ENCODE data around the gene SAFB2.
A peak's percentile ranks its signal among the peaks of the same experiment; 100 is the strongest.

SAFB2 gene

DNA sequence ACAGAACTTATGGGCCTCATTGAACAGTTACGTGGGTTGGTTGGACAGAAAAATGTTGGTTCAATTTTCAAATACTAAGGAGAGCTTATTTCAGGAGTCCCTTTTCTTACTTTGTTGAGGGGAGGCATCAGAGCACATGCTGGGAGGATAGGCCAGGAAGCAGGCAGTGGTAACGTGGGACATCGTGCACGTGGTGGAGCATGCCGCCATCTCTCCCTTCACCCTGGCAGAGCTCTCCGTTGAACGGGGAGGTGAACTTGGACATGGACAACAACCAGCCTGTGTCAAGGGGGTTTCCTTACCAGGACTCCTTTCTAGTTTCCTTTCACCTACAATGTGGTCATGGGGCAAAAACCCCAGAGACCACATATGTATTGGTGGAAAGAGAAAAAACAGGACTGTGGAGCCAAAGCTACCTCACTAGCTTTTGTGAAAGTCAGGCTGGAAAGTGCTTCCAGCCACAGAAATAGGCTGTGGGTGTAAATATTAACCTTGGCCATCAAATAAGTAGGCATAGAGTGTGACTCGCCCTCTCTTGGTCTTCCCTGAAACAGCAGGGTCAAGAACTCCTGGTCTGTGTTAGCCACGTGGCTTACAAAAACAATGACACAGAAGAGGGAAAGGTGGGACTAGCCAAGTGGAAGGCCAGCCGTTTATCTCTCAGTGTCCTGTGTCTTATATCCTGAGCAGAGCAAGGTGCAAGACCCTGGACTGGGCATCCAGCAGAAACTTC is 43.4 kb upstream of the SAFB2 start:
- ChIA-PET POLR2A (ENCODE audit: low non-redundant PET) (no interaction called here), CTCF (interaction anchor here (0.6 to 1.3 kb wide), 3 partner anchors 14 to 739 kb away, joined by 3 to 5 read pairs (median 4); no protein-coding TSS in a partner anchor)
- peak overlapping the region; percentile 12; the same call in 1 of the 2 replicates for H3K27ac ChIP-seq
- TF ChIP-seq, protein P1, sequence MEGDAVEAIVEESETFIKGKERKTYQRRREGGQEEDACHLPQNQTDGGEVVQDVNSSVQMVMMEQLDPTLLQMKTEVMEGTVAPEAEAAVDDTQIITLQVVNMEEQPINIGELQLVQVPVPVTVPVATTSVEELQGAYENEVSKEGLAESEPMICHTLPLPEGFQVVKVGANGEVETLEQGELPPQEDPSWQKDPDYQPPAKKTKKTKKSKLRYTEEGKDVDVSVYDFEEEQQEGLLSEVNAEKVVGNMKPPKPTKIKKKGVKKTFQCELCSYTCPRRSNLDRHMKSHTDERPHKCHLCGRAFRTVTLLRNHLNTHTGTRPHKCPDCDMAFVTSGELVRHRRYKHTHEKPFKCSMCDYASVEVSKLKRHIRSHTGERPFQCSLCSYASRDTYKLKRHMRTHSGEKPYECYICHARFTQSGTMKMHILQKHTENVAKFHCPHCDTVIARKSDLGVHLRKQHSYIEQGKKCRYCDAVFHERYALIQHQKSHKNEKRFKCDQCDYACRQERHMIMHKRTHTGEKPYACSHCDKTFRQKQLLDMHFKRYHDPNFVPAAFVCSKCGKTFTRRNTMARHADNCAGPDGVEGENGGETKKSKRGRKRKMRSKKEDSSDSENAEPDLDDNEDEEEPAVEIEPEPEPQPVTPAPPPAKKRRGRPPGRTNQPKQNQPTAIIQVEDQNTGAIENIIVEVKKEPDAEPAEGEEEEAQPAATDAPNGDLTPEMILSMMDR (conservative IDR thresholded peaks at IDR 0.05; ENCODE audit: low read depth): no peak
- DNase-seq (ENCODE audit: low spot score): no peak

DNA sequence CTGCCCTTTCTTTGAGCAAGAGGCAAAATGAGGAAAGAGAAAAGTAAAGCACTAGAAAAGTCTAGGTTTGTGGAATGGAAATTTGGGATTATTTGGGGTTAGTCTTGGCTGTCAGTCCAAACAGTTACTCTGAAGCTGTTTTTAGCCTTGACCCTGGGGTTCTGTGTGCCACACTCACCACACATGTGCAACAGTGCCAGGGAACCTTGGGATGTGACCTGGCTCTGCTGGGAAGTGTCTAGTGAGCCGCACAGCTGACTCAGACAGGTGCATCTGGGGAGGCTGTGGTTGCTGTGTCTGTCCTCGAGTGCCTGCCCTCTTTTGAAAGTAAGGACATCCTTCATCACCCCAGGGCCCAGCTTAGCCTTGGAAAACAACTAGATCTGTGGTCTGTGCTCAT is 41.9 kb upstream of the SAFB2 start:
- DNase-seq (ENCODE audit: low spot score): no peak
- no peak overlapping the region for H3K27ac ChIP-seq
- TF ChIP-seq, protein P1 (conservative IDR thresholded peaks at IDR 0.05; ENCODE audit: low read depth): no peak
- ChIA-PET CTCF (no interaction called here), POLR2A (ENCODE audit: low non-redundant PET) (no interaction called here)

DNA sequence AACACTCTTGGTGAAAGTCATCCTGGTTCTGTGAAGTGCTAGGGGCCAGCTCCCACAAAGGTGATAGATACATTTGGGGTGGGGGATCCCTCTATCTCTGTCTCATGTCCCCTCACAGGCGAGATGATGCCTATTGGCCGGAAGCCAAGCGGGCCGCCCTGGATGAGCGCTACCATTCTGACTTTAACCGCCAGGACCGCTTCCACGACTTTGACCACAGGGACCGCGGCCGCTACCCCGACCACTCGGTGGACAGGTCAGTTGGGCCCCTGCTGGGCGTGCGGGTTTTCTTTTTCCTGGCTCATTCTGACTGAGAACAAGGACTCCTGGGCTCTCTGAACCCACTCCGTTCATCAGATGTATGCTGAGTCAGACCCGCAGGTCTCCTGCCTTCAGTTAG is 41.3 kb upstream of the SAFB2 start:
- H3K27ac ChIP-seq: no peak overlapping the region
- POLR2A ChIA-PET (ENCODE audit: low non-redundant PET): no interaction called here
- CTCF ChIA-PET: no interaction called here
- TF ChIP-seq, protein P1 (conservative IDR thresholded peaks at IDR 0.05; ENCODE audit: low read depth): no peak
- DNase-seq (ENCODE audit: low spot score): no peak

DNA sequence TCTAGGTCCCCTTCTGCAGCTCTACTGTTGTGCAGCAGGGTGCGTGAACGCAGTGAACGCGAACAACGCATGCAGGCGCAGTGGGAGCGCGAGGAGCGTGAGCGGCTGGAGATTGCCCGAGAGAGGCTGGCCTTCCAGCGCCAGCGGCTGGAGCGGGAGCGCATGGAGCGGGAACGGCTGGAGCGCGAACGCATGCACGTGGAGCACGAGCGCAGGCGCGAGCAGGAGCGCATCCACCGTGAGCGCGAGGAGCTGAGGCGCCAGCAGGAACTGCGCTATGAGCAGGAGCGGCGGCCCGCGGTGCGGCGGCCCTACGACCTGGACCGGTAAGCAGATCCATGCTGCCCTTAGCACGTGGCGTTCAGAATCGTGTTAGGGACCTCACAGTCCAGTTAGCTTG is 38.9 kb upstream of the SAFB2 start:
- TF ChIP-seq, protein P1 (conservative IDR thresholded peaks at IDR 0.05; ENCODE audit: low read depth): no peak
- no peak overlapping the region for H3K27ac ChIP-seq
- no peak for DNase-seq (ENCODE audit: low spot score)
- ChIA-PET POLR2A (ENCODE audit: low non-redundant PET) (interaction anchor here (0.6 kb wide), 1 partner anchor 27 kb away, joined by 3 read pairs; no protein-coding TSS in a partner anchor), CTCF (interaction anchor here (0.8 kb wide), 1 partner anchor 25 kb away, joined by 3 read pairs; no protein-coding TSS in a partner anchor)

- no peak for DNase-seq (ENCODE audit: low spot score)
- ChIA-PET POLR2A (ENCODE audit: low non-redundant PET) (no interaction called here), CTCF (no interaction called here)
- no peak overlapping the region; the same call in 1 of the 2 replicates for H3K27ac ChIP-seq
- TF ChIP-seq, protein P1 (conservative IDR thresholded peaks at IDR 0.05; ENCODE audit: low read depth): no peak
These were observed 32.8 kb upstream of the SAFB2 start for GRCh38 chr19:5655412-5655811.

DNA sequence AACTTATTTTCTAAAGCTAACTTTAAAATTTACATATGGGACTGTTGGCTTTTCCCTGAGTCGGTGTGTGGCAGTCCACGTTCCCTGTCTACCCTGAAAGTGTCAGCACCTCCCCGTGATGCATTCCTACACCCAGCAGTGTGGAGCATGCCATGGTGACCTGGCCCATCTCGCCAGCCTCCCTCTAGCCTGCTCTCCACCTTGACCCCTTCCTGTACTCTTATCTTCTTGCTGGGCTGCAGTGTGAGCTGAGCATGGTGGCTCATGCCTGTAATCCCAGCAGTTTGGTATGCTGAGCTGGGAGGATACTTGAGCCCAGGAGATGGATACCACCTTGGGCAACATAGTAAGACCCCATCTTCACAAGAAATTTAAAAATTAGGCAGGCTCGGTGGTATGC is 32.4 kb upstream of the SAFB2 start:
- TF ChIP-seq, protein P1 (conservative IDR thresholded peaks at IDR 0.05; ENCODE audit: low read depth): no peak
- DNase-seq (ENCODE audit: low spot score): no peak
- ChIA-PET POLR2A (ENCODE audit: low non-redundant PET) (no interaction called here), CTCF (interaction anchor here (0.6 kb wide), 1 partner anchor 36 kb away, joined by 4 read pairs; no protein-coding TSS in a partner anchor)
- peak overlapping the region; percentile 9; the same call in 1 of the 2 replicates for H3K27ac ChIP-seq
